HG02885 (cell line): ENCODE data around the gene CRNN.

ENCODE experiments used
- ATAC-seq: cut with Tn5 transposase; IDR thresholded peaks from one replicate; pipeline ENCODE4 v1.9.1; 2021; ENCODE audit warnings: mild to moderate bottlenecking; ENCODE audit not compliant: unreplicated experiment, poor library complexity

Gene CRNN

GRCh38 chr1:152426731-152427130 is 12.7 kb upstream of the CRNN start:
- no peak for ATAC-seq

GRCh38 chr1:152419917-152420316 is 5.9 kb upstream of the CRNN start:
- ATAC-seq: no peak

GRCh38 chr1:152415454-152416227 is 1.6 kb upstream of the CRNN start:
- ATAC-seq: no peak

- ATAC-seq: no peak
Measured at GRCh38 chr1:152412756-152413155, 1.3 kb downstream of the CRNN start.

- ATAC-seq: no peak
Measured at GRCh38 chr1:152411134-152411533, 2.9 kb downstream of the CRNN start.

GRCh38 chr1:152410599-152410998 is 3.5 kb downstream of the CRNN start:
- no peak for ATAC-seq

- ATAC-seq: no peak
Measured at GRCh38 chr1:152410028-152410427, 4.0 kb downstream of the CRNN start.

- ATAC-seq: no peak
Measured at GRCh38 chr1:152408664-152409063, 5.4 kb downstream of the CRNN start.

- no peak for ATAC-seq
Measured at GRCh38 chr1:152398812-152399698, 15.0 kb downstream of the CRNN start.

GRCh38 chr1:152397474-152397873 is 16.6 kb downstream of the CRNN start:
- ATAC-seq: no peak

- no peak for ATAC-seq
Measured at GRCh38 chr1:152394151-152394550, 19.9 kb downstream of the CRNN start.

GRCh38 chr1:152392909-152393308 is 21.2 kb downstream of the CRNN start:
- no peak for ATAC-seq

- no peak for ATAC-seq
Measured at GRCh38 chr1:152388889-152389288, 25.2 kb downstream of the CRNN start.

GRCh38 chr1:152386940-152387339 is 27.1 kb downstream of the CRNN start:
- ATAC-seq: no peak

GRCh38 chr1:152380932-152381331 is 33.1 kb downstream of the CRNN start:
- ATAC-seq: no peak

GRCh38 chr1:152374451-152374850 is 39.6 kb downstream of the CRNN start:
- ATAC-seq: no peak

- no peak for ATAC-seq
Measured at GRCh38 chr1:152372672-152373071, 41.4 kb downstream of the CRNN start.

GRCh38 chr1:152367436-152367835 is 46.6 kb downstream of the CRNN start:
- no peak for ATAC-seq

GRCh38 chr1:152359906-152360305 is 54.2 kb downstream of the CRNN start, which contains the start of gene FLG2:
FLG2 (minus strand) TSS chr1:152360006; CDS start chr1:152358884, 1,122 bp downstream.
- ATAC-seq: no peak
